Measurements from ENCODE around the gene ASIP. TPM values are rescaled to one million over a fixed set of nuclear protein-coding genes. Genes with fewer than 3 reads are reported as not detected.
"Not testable (repeated sequence)": the region's sequence is repeated elsewhere in the genome, so short reads cannot be mapped to it uniquely, and the experiment has no call there.

ASIP gene
- total RNA-seq, 6 experiments from 2014 or later = 0.42 TPM; not detected in 5

GRCh38 chr20:34243377-34243776, 2.2 kb downstream of the ASIP start:
- no peaks in the 10 kb centered on the region for H3K27me3 ChIP-seq
- no peak overlapping the region for H3K4me3 ChIP-seq
- WGBS (ENCODE audit: insufficient coverage, low coverage, low lambda C conversion rate, missing lambda C conversion rate) = 92% methylated on average over 3 of the region's 3 CpGs
- no peak for TF ChIP-seq POLR2A (IDR thresholded peaks at IDR 0.05)
- no peak for TF ChIP-seq CTCF (IDR thresholded peaks at IDR 0.05)
- intact Hi-C loops (cut with DNase I) = no loop called here
- DNase-seq = no peak
- H3K36me3 ChIP-seq = no peaks in the 10 kb centered on the region
- no peaks in the 10 kb centered on the region for H3K4me1 ChIP-seq
- no peak overlapping the region for H3K27ac ChIP-seq
- H3K9me3 ChIP-seq = no peaks in the 10 kb centered on the region
- no peak for ATAC-seq

GRCh38 chr20:34246126-34246626, 5.0 kb downstream of the ASIP start:
- DNase-seq = no peak
- intact Hi-C loops (cut with DNase I) = no loop called here
- Histone ChIP-seq H3K27me3 (no peaks in the 10 kb centered on the region), H3K27ac (no peak overlapping the region), H3K36me3 (no peaks in the 10 kb centered on the region), H3K9me3 (no peaks in the 10 kb centered on the region), H3K4me3 (no peak overlapping the region), H3K4me1 (no peaks in the 10 kb centered on the region)
- TF ChIP-seq CTCF (IDR thresholded peaks at IDR 0.05) (no peak), POLR2A (IDR thresholded peaks at IDR 0.05) (no peak)
- ATAC-seq = no peak
- WGBS (ENCODE audit: insufficient coverage, low coverage, low lambda C conversion rate, missing lambda C conversion rate) = no CpG with 5 or more reads among the region's 2 CpGs

- H3K9me3 ChIP-seq = no peaks in the 10 kb centered on the region
- intact Hi-C loops (cut with DNase I) = no loop called here
- peak; percentile 31 to 72 (median 47) for ATAC-seq
- no peak overlapping the region for H3K27ac ChIP-seq
- H3K4me1 ChIP-seq = no peaks in the 10 kb centered on the region
- H3K27me3 ChIP-seq = no peaks in the 10 kb centered on the region
- no peaks in the 10 kb centered on the region for H3K36me3 ChIP-seq
- WGBS (ENCODE audit: insufficient coverage, low coverage, low lambda C conversion rate, missing lambda C conversion rate) = 50% methylated on average over 4 of the region's 6 CpGs
- H3K4me3 ChIP-seq = no peak overlapping the region
- DNase-seq = no peak
- TF ChIP-seq CTCF (IDR thresholded peaks at IDR 0.05) = no peak
- no peak for TF ChIP-seq POLR2A (IDR thresholded peaks at IDR 0.05)
Measured at GRCh38 chr20:34249291-34249690, 8.1 kb downstream of the ASIP start.

GRCh38 chr20:34250005-34250404, 8.8 kb downstream of the ASIP start:
- ATAC-seq = no peak
- intact Hi-C loops (cut with DNase I) = no loop called here
- Histone ChIP-seq H3K27me3 (no peaks in the 10 kb centered on the region), H3K4me1 (peaks cover 0 to 3% (median under 1%) of the 10 kb centered on the region in 4 donors), H3K36me3 (no peaks in the 10 kb centered on the region), H3K4me3 (no peak overlapping the region), H3K27ac (no peak overlapping the region), H3K9me3 (no peaks in the 10 kb centered on the region)
- no peak for DNase-seq
- TF ChIP-seq CTCF (IDR thresholded peaks at IDR 0.05) (no peak), POLR2A (IDR thresholded peaks at IDR 0.05) (no peak)

GRCh38 chr20:34251619-34252018, 10.4 kb downstream of the ASIP start:
- no peak for DNase-seq
- 100% methylated on average over 2 of the region's 2 CpGs for WGBS (ENCODE audit: insufficient coverage, low coverage, low lambda C conversion rate, missing lambda C conversion rate)
- Histone ChIP-seq H3K36me3 (no peaks in the 10 kb centered on the region), H3K4me1 (peaks cover 0 to 10% (median 2%) of the 10 kb centered on the region in 4 donors), H3K27ac (no peak overlapping the region), H3K27me3 (no peaks in the 10 kb centered on the region), H3K4me3 (no peak overlapping the region), H3K9me3 (no peaks in the 10 kb centered on the region)
- ATAC-seq = no peak
- TF ChIP-seq CTCF (IDR thresholded peaks at IDR 0.05) = no peak
- no peak for TF ChIP-seq POLR2A (IDR thresholded peaks at IDR 0.05)
- intact Hi-C loops (cut with DNase I) = no loop called here

- peaks cover 0 to 10% (median 2%) of the 10 kb centered on the region in 4 donors for H3K4me1 ChIP-seq
- H3K9me3 ChIP-seq; H3K36me3 ChIP-seq; H3K27ac ChIP-seq; DNase-seq; intact Hi-C loops (cut with DNase I); ATAC-seq; H3K4me3 ChIP-seq; H3K27me3 ChIP-seq: not testable (repeated sequence)
- WGBS (ENCODE audit: insufficient coverage, low coverage, low lambda C conversion rate, missing lambda C conversion rate) = 83% methylated on average over 3 of the region's 7 CpGs
Measured at GRCh38 chr20:34252431-34253086, 11.3 kb downstream of the ASIP start.

All from right lobe of liver (tissue), 6 donors.